Stimulated activated CD8-positive, alpha-beta memory T cell treated with anti-CD3 and anti-CD28 coated beads, Interleukin-2, amount 100 ng/mL, for 48 hours (primary cell): ENCODE data around the gene TMEM170B.

Source experiments
- DNase-seq, 2 donors: peaks; one replicate each; pipeline ENCODE4 v3.0.0-alpha.2; 2020; ENCODE audit warnings: low read depth in 2 of 2

TMEM170B gene

DNA sequence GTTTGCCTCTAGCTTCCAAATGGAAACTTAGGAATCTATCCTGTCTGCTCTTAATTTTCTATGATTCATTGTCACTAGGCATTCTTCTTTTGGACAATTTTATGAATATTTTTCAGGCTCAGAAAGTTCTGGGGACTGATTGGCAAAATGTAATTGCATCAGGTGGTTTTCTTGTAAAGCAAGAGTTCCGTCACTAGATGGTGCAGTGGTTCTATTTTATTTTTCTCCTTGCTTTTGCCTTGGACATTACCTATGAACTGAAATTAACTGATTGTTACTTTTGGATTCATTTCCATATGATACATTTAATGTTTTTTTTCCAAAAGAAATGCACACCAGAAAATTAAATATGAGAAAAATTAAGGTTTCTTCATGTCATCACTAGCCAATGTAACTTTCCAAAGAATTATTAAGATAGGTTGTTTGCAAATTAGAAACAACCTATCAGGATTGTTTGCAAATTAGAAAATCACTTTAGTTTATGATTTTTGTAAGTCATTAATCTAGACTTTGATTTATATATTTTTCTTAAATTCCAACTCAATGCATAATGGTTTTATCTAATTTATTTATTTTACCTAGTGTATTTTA is 48.0 kb downstream of the TMEM170B start:
- no peak for DNase-seq

DNA sequence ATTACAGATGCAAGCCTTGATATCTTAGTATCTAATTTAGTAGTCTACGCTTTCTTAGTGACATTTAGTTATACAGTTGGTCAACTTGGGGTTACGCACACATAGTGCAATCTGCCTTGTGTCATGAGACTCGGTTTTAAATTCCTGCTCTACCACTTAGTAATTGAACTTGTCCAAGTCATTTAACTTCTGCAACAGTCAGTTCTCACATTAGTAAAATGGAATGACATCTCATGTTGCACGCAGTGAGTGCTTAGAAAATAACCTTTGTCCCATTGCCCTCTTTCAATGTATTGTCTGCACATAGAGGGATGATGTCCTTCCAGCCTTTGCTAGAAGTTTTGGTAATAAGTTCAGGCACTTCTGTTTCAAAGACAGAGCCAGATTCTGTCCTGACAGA is 48.6 kb downstream of the TMEM170B start:
- DNase-seq, result no peak

DNA sequence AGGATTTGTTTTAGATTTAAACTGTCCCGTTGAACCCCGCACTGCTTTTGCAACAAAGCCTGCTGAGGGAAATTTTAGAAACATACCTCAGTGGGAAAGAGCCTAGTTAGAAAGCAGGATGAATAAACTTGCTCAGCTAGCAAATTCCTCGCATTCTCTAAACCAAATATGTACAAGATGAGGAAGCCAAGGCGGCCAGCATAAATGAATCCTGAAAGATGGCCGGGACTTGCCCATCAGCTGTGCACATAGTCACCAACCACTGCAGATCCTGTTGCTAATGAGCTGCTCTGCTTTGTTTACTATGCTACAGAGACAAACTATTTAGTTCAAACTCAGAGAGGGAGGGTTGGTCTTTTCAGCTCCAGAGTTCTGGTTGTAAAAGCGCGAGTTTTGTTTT is 49.0 kb downstream of the TMEM170B start:
- DNase-seq, result no peak

- no peak for DNase-seq
Measured at GRCh38 chr6:11589261-11589660, 51.7 kb downstream of the TMEM170B start.

DNA sequence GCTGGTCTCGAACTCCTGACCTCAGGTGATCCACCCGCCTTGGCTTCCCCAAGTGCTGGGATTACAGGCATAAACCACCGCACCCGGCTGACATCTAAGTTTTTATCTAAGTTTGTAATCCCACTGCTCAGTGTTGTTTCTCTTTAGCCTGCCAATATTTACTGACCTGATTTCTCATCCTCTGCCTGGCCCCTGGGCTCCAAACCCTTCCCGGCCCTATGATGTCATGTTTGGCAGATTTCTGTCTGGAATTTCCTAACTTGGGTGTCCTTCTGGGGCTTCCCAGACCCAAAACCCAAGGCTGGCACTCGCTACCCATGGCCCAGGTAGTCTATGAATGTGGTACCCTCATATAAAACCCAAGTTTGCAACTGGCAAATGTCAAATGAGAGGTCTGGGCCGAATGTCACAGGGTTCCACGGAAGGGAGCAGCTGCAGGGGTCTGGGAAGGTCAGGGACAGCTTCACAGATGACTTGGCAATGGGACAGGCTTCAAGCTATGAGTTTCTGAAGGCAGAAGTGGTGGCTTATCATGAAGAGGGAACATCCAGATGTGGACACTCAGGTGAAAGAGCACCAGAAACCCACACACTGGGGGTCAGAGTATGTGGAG is 54.9 kb downstream of the TMEM170B start:
- no peak for DNase-seq

DNA sequence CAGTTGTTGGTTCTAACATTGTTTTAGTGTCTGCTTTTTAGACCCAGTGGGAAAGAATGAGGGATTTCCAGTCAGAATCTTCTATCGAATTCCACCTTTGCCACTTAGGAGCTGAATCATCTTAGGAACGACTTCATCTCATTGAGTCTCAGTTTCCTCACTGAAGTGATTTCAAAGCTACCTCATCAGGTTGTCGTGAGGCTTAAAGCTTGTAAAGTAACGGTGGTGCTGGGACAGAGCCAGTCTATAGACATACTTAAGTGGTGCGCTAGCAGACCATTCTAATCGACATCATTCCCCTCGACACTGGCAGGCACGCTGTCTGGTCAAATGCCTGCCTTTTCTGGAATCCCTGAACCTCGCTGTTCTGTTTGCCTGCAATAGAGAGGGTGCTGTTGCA is 55.5 kb downstream of the TMEM170B start:
- no peak for DNase-seq

DNA sequence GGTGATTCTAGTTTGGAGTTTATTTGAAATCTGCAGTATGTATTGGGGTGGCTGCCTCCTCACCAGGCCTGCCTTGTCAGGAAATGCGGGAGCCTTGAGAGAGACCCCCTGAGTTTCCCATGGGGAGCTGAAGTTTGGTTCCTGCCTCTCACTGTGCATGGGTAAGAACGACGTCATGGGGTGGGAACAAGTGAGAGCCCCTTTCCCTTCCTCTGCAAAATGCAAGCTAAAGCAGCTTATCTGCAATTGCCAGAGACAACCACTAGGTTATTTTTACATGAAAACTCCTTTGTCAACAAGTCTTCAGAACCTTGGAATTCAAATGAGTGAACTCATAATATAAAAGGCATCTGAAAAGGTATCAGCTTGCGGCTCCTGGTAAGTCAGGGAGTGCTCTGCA is 58.4 kb downstream of the TMEM170B start:
- DNase-seq, result no peak

DNA sequence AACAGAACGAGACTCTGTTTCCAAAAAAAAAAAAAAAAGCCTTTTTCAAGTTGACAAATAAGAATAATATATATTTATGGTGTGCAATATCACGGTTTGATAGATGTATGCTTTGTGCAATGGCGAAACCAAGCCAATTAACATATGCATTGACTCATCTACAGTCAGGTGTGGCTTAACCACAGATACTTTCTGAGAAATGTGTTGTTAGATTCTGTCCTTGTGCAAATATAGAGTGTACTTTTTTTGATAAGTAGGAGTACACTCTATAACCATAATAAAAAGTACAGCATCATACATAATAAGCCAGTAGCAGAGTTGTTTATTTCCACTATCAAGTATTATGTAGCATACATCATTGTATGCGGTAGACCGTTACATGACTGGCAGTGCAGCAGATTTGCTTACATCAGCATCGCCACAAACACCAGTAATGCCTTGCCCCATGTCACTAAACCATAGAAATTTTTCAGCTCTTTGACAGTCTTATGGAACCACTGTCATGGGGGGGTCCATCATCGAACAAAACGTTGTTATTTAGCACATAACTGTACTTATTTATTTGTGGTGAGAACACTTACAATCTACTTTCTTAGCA is 59.2 kb downstream of the TMEM170B start:
- DNase-seq, result no peak

DNA sequence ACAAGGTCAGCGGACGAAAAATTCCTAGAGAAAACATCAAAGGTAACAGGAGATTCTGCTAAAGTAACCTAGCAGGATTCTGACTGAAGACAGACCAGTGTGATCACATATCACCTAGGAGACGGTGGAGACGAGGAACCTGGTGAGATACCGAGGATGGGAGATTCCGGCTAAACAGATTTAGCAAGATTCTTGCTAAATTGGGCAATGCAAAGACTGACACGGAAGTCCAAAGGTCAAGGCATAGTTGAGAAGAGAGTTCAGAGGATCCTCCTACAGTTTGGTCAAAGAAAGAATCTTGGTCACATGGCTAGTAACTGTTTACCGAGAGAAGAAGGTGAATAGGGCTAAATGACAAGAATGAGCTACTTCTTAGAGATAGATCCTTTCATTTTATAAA is 61.1 kb downstream of the TMEM170B start:
- DNase-seq, result no peak

DNA sequence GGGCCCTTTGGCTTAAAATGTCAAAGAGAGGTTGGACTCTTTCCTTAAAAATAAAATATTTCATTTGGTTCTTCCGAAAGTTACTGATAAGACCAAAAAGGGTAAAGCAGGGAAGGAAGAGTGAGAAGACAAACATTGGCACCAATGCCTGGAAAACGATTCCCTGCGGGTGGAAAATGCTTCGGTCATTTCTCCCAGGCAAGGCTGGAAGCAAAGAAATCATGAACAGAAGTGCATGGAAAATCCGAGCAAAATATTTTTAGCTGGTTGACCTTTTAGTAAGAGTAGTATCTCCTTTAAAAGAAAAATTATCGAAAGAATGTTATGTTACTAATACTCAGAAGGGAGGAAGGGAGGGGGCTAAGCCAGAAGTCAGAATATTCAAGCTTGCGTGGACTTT is 62.7 kb downstream of the TMEM170B start:
- DNase-seq, result no peak

GRCh38 chr6:11601776-11602605 is 64.4 kb downstream of the TMEM170B start:
- no peak for DNase-seq

- no peak for DNase-seq
Measured at GRCh38 chr6:11604215-11604614, 66.7 kb downstream of the TMEM170B start.

DNA sequence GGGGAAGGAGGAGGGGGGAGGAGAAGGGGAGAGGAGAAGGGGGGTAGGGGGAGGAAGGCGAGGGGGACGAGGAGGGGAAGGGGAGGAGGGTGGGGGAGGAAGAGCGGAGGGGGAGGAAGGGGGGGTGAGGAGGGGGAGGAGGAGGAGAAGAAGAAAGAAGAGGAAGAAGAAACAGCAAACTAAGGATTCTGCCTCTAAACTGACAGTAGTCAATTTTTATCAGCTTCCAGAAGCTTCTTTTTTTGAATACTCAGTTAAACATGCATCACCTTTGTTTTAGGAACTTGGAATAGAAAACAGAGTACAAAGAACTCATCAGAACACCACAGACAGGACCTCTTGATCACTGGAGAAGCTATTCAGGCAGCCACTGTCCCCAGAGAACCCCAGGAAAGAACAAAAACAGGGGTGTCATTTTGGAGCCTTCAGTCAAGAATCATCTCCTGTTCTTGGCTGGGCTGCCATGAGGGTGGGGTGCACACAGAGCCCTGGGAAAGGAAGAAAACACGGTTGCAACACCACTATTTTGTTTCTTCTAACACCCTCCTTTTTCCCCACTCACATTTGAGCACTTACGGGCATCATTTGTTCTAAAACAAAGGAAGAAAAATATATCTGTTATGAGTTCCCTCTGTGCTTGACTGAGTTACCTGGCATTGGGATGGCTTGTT is 67.4 kb downstream of the TMEM170B start:
- no peak for DNase-seq

DNA sequence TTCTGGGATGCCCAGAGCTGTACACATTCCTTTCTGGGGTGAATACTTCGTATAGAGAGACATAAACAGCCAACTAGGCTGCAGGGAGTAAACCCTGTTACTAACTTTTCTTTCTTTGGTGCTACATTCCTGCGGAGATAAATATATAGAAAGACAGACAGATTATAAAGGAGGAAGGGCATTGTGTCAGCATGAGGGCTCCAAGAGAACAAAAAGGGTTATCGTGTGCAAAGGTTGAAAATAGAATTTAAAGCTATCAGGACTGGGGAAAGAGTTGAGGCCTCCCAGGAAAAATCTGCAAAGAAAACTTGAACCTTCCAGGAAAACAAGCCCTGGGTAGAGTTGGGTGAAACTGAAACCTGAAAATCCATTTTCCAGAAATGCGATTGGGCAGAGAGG is 68.0 kb downstream of the TMEM170B start:
- DNase-seq, result no peak

DNA sequence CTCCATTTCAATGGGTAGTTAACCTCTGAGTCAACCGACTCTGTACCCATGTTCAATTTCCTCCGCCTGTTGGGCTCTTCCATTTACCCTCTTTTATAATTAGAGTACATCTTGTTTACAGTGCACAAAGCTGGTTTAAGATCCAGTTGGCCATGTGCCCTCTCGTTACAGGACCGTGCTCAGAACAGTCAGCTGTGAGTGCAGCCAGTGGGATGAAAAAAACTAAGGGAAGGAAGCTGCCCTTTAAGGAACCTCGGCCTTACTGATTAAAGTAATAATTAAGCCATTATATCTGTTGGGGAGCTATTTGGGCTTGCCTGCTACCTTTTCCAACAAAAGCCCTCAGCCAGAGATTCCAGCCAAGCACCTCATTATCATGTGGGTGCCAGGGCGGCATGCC is 68.8 kb downstream of the TMEM170B start:
- no peak for DNase-seq

- no peak for DNase-seq
Measured at GRCh38 chr6:11607383-11607782, 69.8 kb downstream of the TMEM170B start.

GRCh38 chr6:11608600-11609323 is 71.2 kb downstream of the TMEM170B start:
- no peak for DNase-seq

GRCh38 chr6:11609324-11610071 is 71.9 kb downstream of the TMEM170B start:
- no peak for DNase-seq

DNA sequence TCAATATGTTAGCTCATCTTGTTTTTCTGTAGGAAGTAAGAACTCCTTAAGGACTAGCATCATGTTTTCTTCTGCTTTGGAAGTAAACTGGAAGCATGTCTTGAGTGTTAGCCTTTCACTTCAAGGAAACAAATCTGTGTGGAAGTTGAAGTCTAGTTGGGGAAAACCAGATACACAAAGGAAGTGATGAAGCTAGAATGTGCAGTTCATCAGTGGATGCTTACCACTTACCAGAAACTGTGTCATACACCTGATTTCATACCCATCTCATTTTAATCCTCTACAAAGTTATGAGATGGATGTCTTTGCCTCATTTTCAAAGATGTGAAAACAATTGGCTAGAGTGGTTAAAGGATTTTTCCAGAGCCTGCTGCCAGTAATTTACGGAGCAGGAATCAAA is 75.8 kb downstream of the TMEM170B start:
- DNase-seq, result no peak

DNA sequence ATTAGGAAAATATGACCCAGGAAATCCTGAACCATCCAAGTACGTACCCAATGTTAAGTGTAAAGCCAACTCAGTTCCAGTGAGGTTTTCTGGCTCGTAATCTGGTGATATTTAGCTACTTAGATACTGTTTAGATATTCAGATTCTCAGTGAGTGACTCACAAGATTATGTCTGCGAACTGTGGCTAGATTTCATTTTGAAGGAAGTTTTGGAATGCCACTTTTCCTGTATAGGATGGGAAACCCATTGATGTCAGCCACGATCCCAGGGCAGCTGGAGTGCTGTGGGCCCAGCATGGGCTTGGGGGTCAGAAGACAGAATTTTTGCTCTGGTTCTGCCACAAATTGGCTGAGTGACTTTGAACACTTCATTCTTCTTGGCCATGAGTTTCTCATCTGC is 76.3 kb downstream of the TMEM170B start:
- no peak for DNase-seq
